ENCODE data around the gene OLFML2A.

The OLFML2A gene

DNA sequence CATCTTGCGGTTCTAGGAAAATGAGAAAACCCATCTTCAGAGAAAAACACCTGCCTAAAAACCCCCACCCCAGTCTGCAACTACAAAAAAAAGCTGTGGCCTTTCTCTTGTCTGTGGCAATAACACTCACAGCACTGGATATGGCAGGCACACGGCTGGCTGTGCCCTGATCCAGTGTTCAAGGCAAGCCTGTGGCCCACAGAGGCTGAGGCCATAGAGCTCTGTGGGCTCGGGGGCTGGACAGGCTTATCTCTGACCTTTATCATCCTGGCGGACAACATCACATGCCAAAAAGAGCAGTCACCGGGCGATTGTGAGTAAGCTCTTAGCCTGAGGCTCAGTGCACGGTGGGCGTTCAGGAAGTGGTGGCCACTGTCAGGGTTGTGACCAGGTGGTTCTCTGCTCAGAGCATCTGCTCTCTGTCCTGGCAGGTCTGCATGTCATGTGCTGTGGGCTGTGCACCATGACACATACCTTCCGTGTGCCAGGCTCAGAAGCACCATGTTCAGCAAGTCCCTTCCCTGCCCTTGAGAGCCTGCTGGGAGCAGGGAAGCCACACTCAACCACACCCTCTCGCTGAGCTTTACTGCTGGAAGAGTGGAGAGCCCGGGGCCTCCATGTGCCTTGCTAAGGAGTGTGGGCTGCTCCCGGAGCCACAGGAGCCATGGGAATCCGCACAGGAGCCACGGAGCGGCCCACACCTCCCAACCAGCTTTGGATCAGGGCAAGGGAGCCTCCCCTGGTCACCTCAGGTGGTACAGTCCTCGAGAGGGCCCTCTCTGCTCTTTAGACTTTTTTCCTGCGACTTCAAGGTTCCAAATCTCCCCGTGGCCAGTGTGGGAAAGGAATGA, 41.7 kb downstream of the OLFML2A start:
- Histone ChIP-seq H3K4me3 (replicated peaks; ENCODE audit: insufficient read depth, low read length) (no peak overlapping the region), H3K27ac (replicated peaks) (no peak overlapping the region), H3K27me3 (ENCODE audit: insufficient read depth, poor library complexity, severe bottlenecking) (no peaks in the 10 kb centered on the region)
- TF ChIP-seq SPI1 (IDR thresholded peaks at IDR 0.05; ENCODE audit: borderline replicate concordance, low read depth) (no peak), GABPA (IDR thresholded peaks at IDR 0.05; ENCODE audit: low read depth) (no peak), POLR2AphosphoS5 (IDR thresholded peaks at IDR 0.05; ENCODE audit: low read depth) (no peak)
- TF ChIP-seq, protein P1, sequence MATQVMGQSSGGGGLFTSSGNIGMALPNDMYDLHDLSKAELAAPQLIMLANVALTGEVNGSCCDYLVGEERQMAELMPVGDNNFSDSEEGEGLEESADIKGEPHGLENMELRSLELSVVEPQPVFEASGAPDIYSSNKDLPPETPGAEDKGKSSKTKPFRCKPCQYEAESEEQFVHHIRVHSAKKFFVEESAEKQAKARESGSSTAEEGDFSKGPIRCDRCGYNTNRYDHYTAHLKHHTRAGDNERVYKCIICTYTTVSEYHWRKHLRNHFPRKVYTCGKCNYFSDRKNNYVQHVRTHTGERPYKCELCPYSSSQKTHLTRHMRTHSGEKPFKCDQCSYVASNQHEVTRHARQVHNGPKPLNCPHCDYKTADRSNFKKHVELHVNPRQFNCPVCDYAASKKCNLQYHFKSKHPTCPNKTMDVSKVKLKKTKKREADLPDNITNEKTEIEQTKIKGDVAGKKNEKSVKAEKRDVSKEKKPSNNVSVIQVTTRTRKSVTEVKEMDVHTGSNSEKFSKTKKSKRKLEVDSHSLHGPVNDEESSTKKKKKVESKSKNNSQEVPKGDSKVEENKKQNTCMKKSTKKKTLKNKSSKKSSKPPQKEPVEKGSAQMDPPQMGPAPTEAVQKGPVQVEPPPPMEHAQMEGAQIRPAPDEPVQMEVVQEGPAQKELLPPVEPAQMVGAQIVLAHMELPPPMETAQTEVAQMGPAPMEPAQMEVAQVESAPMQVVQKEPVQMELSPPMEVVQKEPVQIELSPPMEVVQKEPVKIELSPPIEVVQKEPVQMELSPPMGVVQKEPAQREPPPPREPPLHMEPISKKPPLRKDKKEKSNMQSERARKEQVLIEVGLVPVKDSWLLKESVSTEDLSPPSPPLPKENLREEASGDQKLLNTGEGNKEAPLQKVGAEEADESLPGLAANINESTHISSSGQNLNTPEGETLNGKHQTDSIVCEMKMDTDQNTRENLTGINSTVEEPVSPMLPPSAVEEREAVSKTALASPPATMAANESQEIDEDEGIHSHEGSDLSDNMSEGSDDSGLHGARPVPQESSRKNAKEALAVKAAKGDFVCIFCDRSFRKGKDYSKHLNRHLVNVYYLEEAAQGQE (IDR thresholded peaks at IDR 0.05; ENCODE audit: insufficient replicate concordance, low read depth) = no peak
- TF ChIP-seq, protein P2, sequence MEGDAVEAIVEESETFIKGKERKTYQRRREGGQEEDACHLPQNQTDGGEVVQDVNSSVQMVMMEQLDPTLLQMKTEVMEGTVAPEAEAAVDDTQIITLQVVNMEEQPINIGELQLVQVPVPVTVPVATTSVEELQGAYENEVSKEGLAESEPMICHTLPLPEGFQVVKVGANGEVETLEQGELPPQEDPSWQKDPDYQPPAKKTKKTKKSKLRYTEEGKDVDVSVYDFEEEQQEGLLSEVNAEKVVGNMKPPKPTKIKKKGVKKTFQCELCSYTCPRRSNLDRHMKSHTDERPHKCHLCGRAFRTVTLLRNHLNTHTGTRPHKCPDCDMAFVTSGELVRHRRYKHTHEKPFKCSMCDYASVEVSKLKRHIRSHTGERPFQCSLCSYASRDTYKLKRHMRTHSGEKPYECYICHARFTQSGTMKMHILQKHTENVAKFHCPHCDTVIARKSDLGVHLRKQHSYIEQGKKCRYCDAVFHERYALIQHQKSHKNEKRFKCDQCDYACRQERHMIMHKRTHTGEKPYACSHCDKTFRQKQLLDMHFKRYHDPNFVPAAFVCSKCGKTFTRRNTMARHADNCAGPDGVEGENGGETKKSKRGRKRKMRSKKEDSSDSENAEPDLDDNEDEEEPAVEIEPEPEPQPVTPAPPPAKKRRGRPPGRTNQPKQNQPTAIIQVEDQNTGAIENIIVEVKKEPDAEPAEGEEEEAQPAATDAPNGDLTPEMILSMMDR (IDR thresholded peaks at IDR 0.05; ENCODE audit: insufficient read depth, low read length) = no peak
- DNase-seq (ENCODE audit: low read depth in 1 of 2, low spot score in 1 of 2) = no peak

DNA sequence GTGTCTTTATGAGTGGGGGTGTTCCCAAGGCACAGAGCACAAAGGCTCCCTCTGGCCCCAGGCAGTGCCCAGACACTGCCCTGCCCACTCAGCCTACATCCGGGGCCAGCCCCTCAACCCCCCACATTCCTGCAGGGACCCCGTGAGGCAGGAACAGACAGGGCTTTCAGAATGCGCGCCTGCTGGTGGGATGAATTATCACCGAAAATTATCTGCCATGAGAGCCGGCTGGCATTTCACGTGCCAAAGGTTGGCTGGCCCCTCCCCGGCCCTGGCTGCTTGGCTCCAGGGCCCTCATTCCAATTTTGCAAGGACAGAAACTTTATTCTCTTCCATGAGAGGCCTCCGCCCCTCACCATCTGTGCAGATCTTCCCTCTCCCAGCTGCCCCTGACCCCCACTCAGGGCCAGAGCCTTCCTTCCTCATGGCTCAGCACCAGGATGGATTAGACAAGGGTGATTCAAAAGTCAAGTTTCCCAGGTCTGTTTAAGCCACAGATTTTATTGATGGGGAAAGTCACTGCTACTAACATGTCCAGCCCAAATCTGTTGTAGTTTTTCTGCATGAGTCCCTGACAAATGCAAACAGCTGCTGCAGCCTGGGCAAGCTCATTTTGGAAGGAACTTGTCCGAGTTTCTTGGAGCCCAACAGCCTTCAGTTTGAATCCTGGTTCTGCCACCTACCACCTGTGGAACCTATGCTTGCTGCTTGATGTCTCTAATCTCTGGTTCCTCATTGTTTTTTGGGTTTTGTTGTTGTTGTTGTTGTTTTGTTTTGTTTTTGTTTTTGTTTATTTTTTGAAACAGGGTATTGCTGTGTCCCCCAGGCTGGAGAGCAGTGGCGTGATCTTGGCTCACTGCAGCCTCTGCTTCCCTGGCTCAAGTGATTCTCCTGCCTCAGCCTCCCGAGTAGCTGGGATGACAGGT, 44.0 kb downstream of the OLFML2A start:
- no peak overlapping the region for H3K4me3 ChIP-seq (replicated peaks; ENCODE audit: insufficient read depth, low read length)
- DNase-seq (ENCODE audit: low read depth in 1 of 2, low spot score in 1 of 2) = no peak
- H3K27ac ChIP-seq (replicated peaks) = no peak overlapping the region
- H3K27me3 ChIP-seq (ENCODE audit: insufficient read depth, poor library complexity, severe bottlenecking) = no peaks in the 10 kb centered on the region
- TF ChIP-seq, protein P1 (IDR thresholded peaks at IDR 0.05; ENCODE audit: insufficient replicate concordance, low read depth) = no peak
- no peak for TF ChIP-seq GABPA (IDR thresholded peaks at IDR 0.05; ENCODE audit: low read depth)
- no peak for TF ChIP-seq SPI1 (IDR thresholded peaks at IDR 0.05; ENCODE audit: borderline replicate concordance, low read depth)
- TF ChIP-seq, protein P2 (IDR thresholded peaks at IDR 0.05; ENCODE audit: insufficient read depth, low read length) = no peak
- no peak for TF ChIP-seq POLR2AphosphoS5 (IDR thresholded peaks at IDR 0.05; ENCODE audit: low read depth)

DNA sequence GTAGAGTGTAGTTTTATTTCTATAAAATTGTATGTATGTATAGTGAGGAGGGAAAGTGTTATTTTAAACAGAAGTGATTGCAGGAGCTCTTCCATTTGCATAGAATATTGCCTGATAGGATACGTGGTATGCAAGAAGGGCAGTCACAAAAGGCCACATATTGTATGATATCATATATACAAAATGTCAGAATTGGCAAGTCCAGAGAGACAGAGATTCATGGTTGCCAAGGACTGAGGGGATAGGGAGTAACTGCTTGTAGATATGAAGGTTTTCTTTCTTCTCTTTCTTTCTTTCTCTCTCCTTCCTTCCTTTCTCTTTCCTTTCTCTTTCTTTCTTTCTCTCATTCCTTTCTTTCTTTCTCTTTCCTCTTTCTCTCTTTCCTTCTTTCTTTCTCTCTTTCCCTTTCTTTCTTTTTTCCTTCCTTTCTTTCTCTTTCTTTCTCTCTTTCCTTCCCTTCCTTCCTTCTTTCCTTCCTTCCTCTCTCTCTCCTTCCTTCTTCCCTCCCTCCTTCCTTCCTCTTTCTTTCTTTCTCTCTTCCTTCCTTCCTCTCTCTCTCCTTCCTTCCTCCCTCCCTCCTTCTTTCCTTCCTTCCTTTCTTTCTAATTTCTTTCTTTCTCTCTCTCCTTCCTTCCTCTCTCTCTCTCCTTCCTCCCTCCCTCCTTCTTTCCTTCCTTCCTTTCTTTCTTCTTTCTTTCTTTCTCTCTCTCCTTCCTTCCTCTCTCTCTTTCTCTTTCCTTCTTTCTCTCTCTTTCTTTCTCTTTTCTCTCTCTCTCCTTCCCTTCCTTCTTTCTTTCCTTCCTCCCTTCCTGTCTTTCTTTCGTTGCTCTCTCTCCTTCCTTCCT, 51.8 kb downstream of the OLFML2A start:
- no peaks in the 10 kb centered on the region for H3K27me3 ChIP-seq (ENCODE audit: insufficient read depth, poor library complexity, severe bottlenecking)
- no peak for DNase-seq (ENCODE audit: low read depth in 1 of 2, low spot score in 1 of 2)
- H3K27ac ChIP-seq (replicated peaks) = no peak overlapping the region
- TF ChIP-seq SPI1 (IDR thresholded peaks at IDR 0.05; ENCODE audit: borderline replicate concordance, low read depth) (no peak), POLR2AphosphoS5 (IDR thresholded peaks at IDR 0.05; ENCODE audit: low read depth) (no peak), GABPA (IDR thresholded peaks at IDR 0.05; ENCODE audit: low read depth) (no peak)
- TF ChIP-seq, protein P1 (IDR thresholded peaks at IDR 0.05; ENCODE audit: insufficient replicate concordance, low read depth) = no peak
- TF ChIP-seq, protein P2 (IDR thresholded peaks at IDR 0.05; ENCODE audit: insufficient read depth, low read length) = no peak
- H3K4me3 ChIP-seq (replicated peaks; ENCODE audit: insufficient read depth, low read length) = no peak overlapping the region

Measured in HL-60 (cell line).